Mesenchymal stem cell (in vitro differentiated cells and primary cell): ENCODE measurements around the gene PABPN1L.

Source experiments
- DNase-seq: peaks from one replicate; pipeline ENCODE4 v3.0.0-alpha.2; 2013
- H2AFZ ChIP-seq: one replicate; pipeline ENCODE4 v1.6.1; 2013; ENCODE audit warnings: low read depth, mild to moderate bottlenecking, control low read depth, inconsistent platforms, low read length, moderate library complexity
- H2AK5ac ChIP-seq: 2 replicates; pipeline ENCODE4 v1.6.1; 2013; ENCODE audit warnings: low read length, moderate library complexity, mild to moderate bottlenecking, inconsistent platforms; ENCODE audit not compliant: severe bottlenecking
- H2BK120ac ChIP-seq: one replicate; pipeline ENCODE4 v1.6.1; 2013; ENCODE audit warnings: low read depth, mild to moderate bottlenecking, inconsistent platforms, low read length, moderate library complexity
- H2BK12ac ChIP-seq, 2 experiments: one replicate each; pipeline ENCODE4 v1.6.1; 2013; ENCODE audit warnings: inconsistent platforms in 2 of 2, low read length in 2 of 2, mild to moderate bottlenecking in 2 of 2, moderate library complexity in 2 of 2, control low read depth in 1 of 2
- H2BK15ac ChIP-seq: one replicate; pipeline ENCODE4 v1.6.1; 2013; ENCODE audit warnings: mild to moderate bottlenecking, low read depth, inconsistent platforms; ENCODE audit not compliant: poor library complexity, severe bottlenecking
- H2BK5ac ChIP-seq: 2 replicates; pipeline ENCODE4 v1.6.1; 2013; ENCODE audit warnings: low read depth, mild to moderate bottlenecking, low read length, control low read depth, inconsistent platforms; ENCODE audit not compliant: poor library complexity, severe bottlenecking
- H3K14ac ChIP-seq, 2 experiments: one replicate each; pipeline ENCODE4 v1.6.1; 2013; ENCODE audit warnings: inconsistent platforms in 2 of 2, low read length in 2 of 2, control low read depth in 1 of 2, mild to moderate bottlenecking in 1 of 2, moderate library complexity in 1 of 2
- H3K18ac ChIP-seq, 2 experiments: one replicate each; pipeline ENCODE4 v1.6.1; 2013; ENCODE audit warnings: inconsistent platforms in 2 of 2, low read length in 2 of 2, control low read depth in 1 of 2, low read depth in 1 of 2, mild to moderate bottlenecking in 1 of 2
- H3K23ac ChIP-seq, 2 experiments: one replicate each; pipeline ENCODE4 v1.6.1; 2013; ENCODE audit warnings: inconsistent platforms in 2 of 2, low read length in 2 of 2, mild to moderate bottlenecking in 2 of 2, moderate library complexity in 2 of 2, control low read depth in 1 of 2
- H3K27ac ChIP-seq: 2 replicates; pipeline ENCODE4 v1.5.1; 2013; ENCODE audit warnings: mild to moderate bottlenecking, moderate library complexity, low read length, control low read depth, inconsistent platforms; ENCODE audit not compliant: poor library complexity, severe bottlenecking
- H3K27me3 ChIP-seq, 2 experiments: 2 replicates each; pipeline versions ENCODE4 v1.6.1 to v1.7.0; 2013; ENCODE audit warnings: low read length in 2 of 2, mild to moderate bottlenecking in 2 of 2, moderate library complexity in 2 of 2, control low read depth in 1 of 2, inconsistent platforms in 1 of 2; ENCODE audit not compliant: control insufficient read depth in 1 of 2, insufficient read depth in 1 of 2
- H3K36me3 ChIP-seq, 2 experiments: 2 replicates each; pipeline versions ENCODE4 v1.6.1 to v1.7.0; 2013; ENCODE audit warnings: low read length in 2 of 2, control low read depth in 1 of 2, inconsistent platforms in 1 of 2, low read depth in 1 of 2, mild to moderate bottlenecking in 1 of 2; ENCODE audit not compliant: insufficient read depth in 2 of 2, control insufficient read depth in 1 of 2
- H3K4ac ChIP-seq, 2 experiments: one replicate each; pipeline ENCODE4 v1.6.1; 2013; ENCODE audit warnings: inconsistent platforms in 2 of 2, low read length in 2 of 2, mild to moderate bottlenecking in 2 of 2, moderate library complexity in 2 of 2, control low read depth in 1 of 2, low read depth in 1 of 2
- H3K4me1 ChIP-seq: 2 replicates; pipeline ENCODE4 v1.6.1; 2013; ENCODE audit warnings: low read depth, low read length, control low read depth; ENCODE audit not compliant: control insufficient read depth, insufficient read depth
- H3K4me2 ChIP-seq: 2 replicates; pipeline ENCODE4 v1.6.1; 2013; ENCODE audit warnings: low read length, mild to moderate bottlenecking, inconsistent platforms; ENCODE audit not compliant: poor library complexity, severe bottlenecking
- H3K4me3 ChIP-seq, 2 experiments: 2 replicates each; pipeline versions ENCODE4 v1.5.1 to v1.7.0; 2013; ENCODE audit warnings: low read length in 2 of 2, mild to moderate bottlenecking in 2 of 2, control low read depth in 1 of 2, low read depth in 1 of 2; ENCODE audit not compliant: insufficient read depth in 1 of 2
- H3K79me1 ChIP-seq: replicated peaks from 2 replicates; pipeline ENCODE4 v1.6.1; 2013; ENCODE audit warnings: mild to moderate bottlenecking, control low read depth, low read length, inconsistent platforms; ENCODE audit not compliant: poor library complexity, severe bottlenecking
- H3K9ac ChIP-seq: 2 replicates; pipeline ENCODE4 v1.7.0; 2013; ENCODE audit warnings: mild to moderate bottlenecking, low read length, moderate library complexity
- H3K9me3 ChIP-seq: 2 replicates; pipeline ENCODE4 v1.7.0; 2013; ENCODE audit warnings: mild to moderate bottlenecking, low read length; ENCODE audit not compliant: control insufficient read depth
- H4K8ac ChIP-seq: one replicate; pipeline ENCODE4 v1.6.1; 2013; ENCODE audit warnings: inconsistent platforms, mild to moderate bottlenecking, low read length, moderate library complexity
- H4K91ac ChIP-seq: one replicate; pipeline ENCODE4 v1.6.1; 2013; ENCODE audit warnings: mild to moderate bottlenecking, low read length, inconsistent platforms
- WGBS: methylation state at CpG from one replicate; pipeline ENCODE4 v1.1.7; 2013; ENCODE audit warnings: mixed read lengths; 5-methylcytosine and 5-hydroxymethylcytosine counted together

The PABPN1L gene

DNA sequence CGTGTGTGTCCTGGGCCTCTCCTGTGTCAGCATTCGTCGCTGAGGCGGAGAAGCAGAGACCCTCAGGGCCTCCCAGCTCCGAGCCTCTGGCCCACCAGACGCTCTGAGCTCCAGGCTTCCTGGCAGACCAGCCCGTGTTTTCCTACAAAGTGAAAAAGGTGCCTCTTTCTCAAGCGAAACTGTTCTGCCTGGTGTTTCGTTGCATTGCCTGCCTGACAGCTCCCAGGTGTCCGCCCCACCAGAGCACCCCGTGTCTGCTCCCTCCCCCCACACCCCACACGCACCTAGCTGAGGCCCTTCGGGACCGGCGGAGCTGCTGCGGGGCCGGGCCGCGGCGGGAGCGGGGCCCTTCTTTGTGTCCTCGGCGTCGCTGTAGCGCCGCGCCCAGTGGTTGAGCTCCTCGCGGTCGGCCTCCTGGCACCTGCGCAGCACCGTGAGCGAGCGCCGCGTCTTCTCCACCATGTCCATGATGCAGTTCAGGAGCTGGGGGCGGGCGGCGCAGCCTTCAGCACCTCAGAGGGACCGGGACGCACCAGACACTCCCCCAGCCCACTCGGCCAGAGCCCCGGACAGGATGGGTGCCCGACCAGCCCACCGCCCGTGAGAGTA, 14.7 kb upstream of the PABPN1L start:
- Histone ChIP-seq H3K27ac (no peak overlapping the region), H3K79me1 (no peaks in the 10 kb centered on the region), H3K14ac (no peak overlapping the region), H3K27me3 (peaks cover 15 to 43% of the 10 kb centered on the region in 2 experiments), H2BK120ac (no peak overlapping the region), H2AK5ac (no peak overlapping the region), H3K18ac (no peak overlapping the region), H2BK15ac (no peak overlapping the region), H2BK5ac (no peak overlapping the region), H3K4ac (no peak overlapping the region), H3K9me3 (no peaks in the 10 kb centered on the region), H4K8ac (no peak overlapping the region), H3K9ac (no peak overlapping the region), H3K23ac (no peak overlapping the region), H2AFZ (no peak overlapping the region), H3K4me1 (peaks cover 12% of the 10 kb centered on the region), H2BK12ac (no peak overlapping the region), H3K36me3 (no peaks in the 10 kb centered on the region), H3K4me3 (no peak overlapping the region), H4K91ac (no peak overlapping the region), H3K4me2 (no peak overlapping the region)
- 53% methylated on average over 43 of the region's 46 CpGs for WGBS
- no peak for DNase-seq

DNA sequence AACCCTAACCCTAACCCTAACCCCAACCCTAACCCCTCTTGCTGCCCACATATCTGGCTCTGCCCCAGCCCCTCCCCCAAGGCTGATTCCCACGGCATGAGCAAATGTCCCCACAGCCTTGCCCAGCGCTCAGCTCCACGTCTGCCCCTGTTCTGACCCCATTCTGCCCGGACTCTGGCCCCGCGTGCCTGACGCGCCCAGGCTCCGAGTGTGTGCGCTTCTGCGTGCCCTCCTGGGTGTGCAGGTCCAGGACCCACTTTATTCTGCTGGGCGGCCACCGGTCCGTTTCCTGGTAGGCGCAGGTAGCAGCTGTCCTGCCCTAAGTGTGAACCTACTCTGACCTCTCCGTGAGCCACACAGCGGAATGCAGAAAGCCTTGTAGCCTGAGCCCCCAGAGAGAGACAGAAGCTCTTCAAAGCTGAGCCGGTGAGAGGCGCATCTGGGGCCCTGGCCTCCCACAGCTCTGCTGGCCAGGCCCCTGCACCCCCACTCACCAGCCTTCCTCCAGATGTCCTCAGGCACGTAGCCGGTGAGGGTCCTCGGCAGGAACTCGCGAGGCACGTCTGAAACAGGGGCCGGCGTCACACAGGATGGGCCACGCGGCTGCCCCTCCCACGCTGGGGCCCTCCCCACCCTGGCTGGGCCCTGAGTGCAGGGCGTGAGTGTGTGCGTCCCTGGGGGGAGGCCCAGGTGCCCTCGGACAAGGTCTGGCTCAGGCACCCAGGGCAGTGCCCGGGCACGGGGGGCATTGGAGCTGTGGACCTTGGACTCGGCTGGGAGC, 14.0 kb upstream of the PABPN1L start:
- H3K14ac ChIP-seq: no peak overlapping the region
- no peak overlapping the region for H2BK15ac ChIP-seq
- no peak overlapping the region for H3K9ac ChIP-seq
- H2BK5ac ChIP-seq: no peak overlapping the region
- peaks cover 12% of the 10 kb centered on the region for H3K4me1 ChIP-seq
- no peak overlapping the region for H2BK12ac ChIP-seq
- H3K79me1 ChIP-seq: no peaks in the 10 kb centered on the region
- no peak overlapping the region for H4K91ac ChIP-seq
- no peak overlapping the region for H4K8ac ChIP-seq
- no peaks in the 10 kb centered on the region for H3K36me3 ChIP-seq
- H2AK5ac ChIP-seq: no peak overlapping the region
- H3K4me3 ChIP-seq: no peak overlapping the region
- no peaks in the 10 kb centered on the region for H3K9me3 ChIP-seq
- no peak overlapping the region for H2AFZ ChIP-seq
- no peak overlapping the region for H3K4ac ChIP-seq
- no peak overlapping the region for H3K23ac ChIP-seq
- H3K4me2 ChIP-seq: no peak overlapping the region
- H3K27ac ChIP-seq: no peak overlapping the region
- no peak overlapping the region for H2BK120ac ChIP-seq
- peaks cover 15 to 44% of the 10 kb centered on the region in 2 experiments for H3K27me3 ChIP-seq
- no peak for DNase-seq
- WGBS: 83% methylated on average over 36 of the region's 36 CpGs
- no peak overlapping the region for H3K18ac ChIP-seq

DNA sequence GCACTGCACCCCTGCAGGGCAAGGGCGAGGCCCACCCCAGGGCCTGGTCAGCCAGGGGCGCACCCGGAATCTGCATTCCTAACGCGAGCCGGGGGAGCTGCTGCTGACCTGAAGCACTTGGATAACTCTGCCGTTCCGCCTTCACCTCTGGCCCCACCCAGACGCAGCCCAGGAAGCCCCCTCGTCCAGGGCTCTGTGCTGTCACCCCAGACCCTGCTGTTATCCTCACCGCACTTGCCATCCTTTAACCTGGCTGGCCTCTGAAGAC, 13.3 kb upstream of the PABPN1L start:
- H3K14ac ChIP-seq: no peak overlapping the region

DNA sequence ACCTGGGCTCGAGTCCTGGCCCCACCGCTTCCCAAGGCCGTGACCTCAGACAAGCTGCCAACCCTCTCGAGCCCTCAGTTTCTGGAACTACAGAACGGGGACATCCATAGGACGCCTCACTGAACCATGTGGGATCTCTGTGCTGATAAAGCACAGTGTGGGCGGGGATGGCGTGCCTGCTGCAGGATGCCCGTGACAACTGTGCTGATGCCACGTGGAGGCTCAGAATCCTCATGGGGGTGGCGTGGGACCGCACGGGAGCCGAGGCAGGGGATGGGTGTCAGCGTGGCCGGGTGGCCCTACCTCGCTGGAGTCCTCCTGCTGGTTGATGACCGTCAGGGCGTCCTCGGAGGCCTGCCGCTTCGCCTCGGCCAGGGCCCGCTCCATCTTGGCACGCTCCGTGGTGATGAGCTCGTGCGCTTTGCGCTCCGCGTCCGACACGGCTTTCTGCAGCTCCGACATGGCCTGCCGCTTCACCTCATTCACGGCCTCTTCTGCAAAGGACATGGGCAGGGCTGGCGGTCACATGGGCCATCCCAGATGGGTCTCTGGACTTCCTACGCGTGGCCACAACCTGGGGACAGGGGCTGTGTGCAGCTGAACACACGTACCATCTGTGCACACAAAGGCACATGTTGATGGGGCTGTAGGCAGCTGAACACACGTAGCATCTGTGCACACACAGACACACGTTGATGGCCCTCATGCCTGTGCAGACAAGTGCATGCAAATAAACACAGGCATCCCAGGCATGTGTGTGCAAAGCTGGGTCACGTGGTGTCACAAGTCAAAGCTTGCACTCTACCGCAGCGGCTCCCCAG, 12.7 kb upstream of the PABPN1L start:
- H2BK5ac ChIP-seq: no peak overlapping the region
- no peaks in the 10 kb centered on the region for H3K79me1 ChIP-seq
- H3K27ac ChIP-seq: no peak overlapping the region
- H3K18ac ChIP-seq: no peak overlapping the region
- H3K9me3 ChIP-seq: no peaks in the 10 kb centered on the region
- H3K4ac ChIP-seq: no peak overlapping the region
- H4K8ac ChIP-seq: no peak overlapping the region
- H2AK5ac ChIP-seq: no peak overlapping the region
- H3K4me1 ChIP-seq: peaks cover 12% of the 10 kb centered on the region
- no peak overlapping the region for H4K91ac ChIP-seq
- no peak overlapping the region for H3K23ac ChIP-seq
- no peak overlapping the region for H2BK15ac ChIP-seq
- peaks cover 15 to 51% of the 10 kb centered on the region in 2 experiments for H3K27me3 ChIP-seq
- H3K4me2 ChIP-seq: no peak overlapping the region
- DNase-seq: no peak
- no peak overlapping the region for H3K4me3 ChIP-seq
- H3K14ac ChIP-seq: peak overlapping the region in 1 of 2 experiments; percentile 86
- no peaks in the 10 kb centered on the region for H3K36me3 ChIP-seq
- no peak overlapping the region for H2BK120ac ChIP-seq
- no peak overlapping the region for H2BK12ac ChIP-seq
- no peak overlapping the region for H2AFZ ChIP-seq
- WGBS: 88% methylated on average over 45 of the region's 45 CpGs
- no peak overlapping the region for H3K9ac ChIP-seq

More for the DNA sequence above, 13.3 kb upstream of the PABPN1L start:
- H3K4me3 ChIP-seq: no peak overlapping the region
- no peak overlapping the region for H3K18ac ChIP-seq
- H3K27me3 ChIP-seq: peaks cover 15 to 45% of the 10 kb centered on the region in 2 experiments
- no peak for DNase-seq
- H2BK15ac ChIP-seq: no peak overlapping the region
- H3K4me2 ChIP-seq: no peak overlapping the region
- H3K9me3 ChIP-seq: no peaks in the 10 kb centered on the region
- no peak overlapping the region for H2BK12ac ChIP-seq
- no peaks in the 10 kb centered on the region for H3K36me3 ChIP-seq
- no peak overlapping the region for H4K91ac ChIP-seq
- no peak overlapping the region for H3K9ac ChIP-seq
- H3K27ac ChIP-seq: no peak overlapping the region
- no peak overlapping the region for H3K23ac ChIP-seq
- H2AK5ac ChIP-seq: no peak overlapping the region
- no peak overlapping the region for H2AFZ ChIP-seq
- peaks cover 12% of the 10 kb centered on the region for H3K4me1 ChIP-seq
- no peaks in the 10 kb centered on the region for H3K79me1 ChIP-seq
- H4K8ac ChIP-seq: no peak overlapping the region
- no peak overlapping the region for H3K4ac ChIP-seq
- no peak overlapping the region for H2BK5ac ChIP-seq
- WGBS: 86% methylated on average over 11 of the region's 11 CpGs
- H2BK120ac ChIP-seq: no peak overlapping the region
